H9 (cell line): ENCODE measurements around the gene GALNT2. TPM values are rescaled to one million over a fixed set of nuclear protein-coding genes. Genes with fewer than 3 reads are reported as not detected.

Source experiments
- DNase-seq: peaks from one replicate; pipeline ENCODE4 v3.0.0-alpha.2; 2017
- H2AFZ ChIP-seq: one replicate; pipeline ENCODE4 v1.6.1; 2013; ENCODE audit warnings: mild to moderate bottlenecking, low read length, control low read depth, moderate library complexity
- H2AK5ac ChIP-seq: 2 replicates; pipeline ENCODE4 v1.6.1; 2013; ENCODE audit warnings: low read length, control low read depth, mixed read lengths; ENCODE audit not compliant: insufficient read length
- H2BK120ac ChIP-seq: one replicate; pipeline ENCODE4 v1.6.1; 2013; ENCODE audit warnings: low read depth, mild to moderate bottlenecking, low read length, control low read depth, inconsistent platforms; ENCODE audit not compliant: poor library complexity, severe bottlenecking
- H2BK12ac ChIP-seq: 2 replicates; pipeline ENCODE4 v1.6.1; 2013; ENCODE audit warnings: low read length, control low read depth, mixed read lengths, low read depth; ENCODE audit not compliant: insufficient read length
- H2BK15ac ChIP-seq: 2 replicates; pipeline ENCODE4 v1.6.1; 2013; ENCODE audit warnings: low read depth, low read length, control low read depth
- H2BK20ac ChIP-seq: one replicate; pipeline ENCODE4 v1.6.1; 2013; ENCODE audit warnings: low read depth, mild to moderate bottlenecking, low read length, control low read depth, inconsistent platforms; ENCODE audit not compliant: poor library complexity, severe bottlenecking
- H2BK5ac ChIP-seq: 2 replicates; pipeline ENCODE4 v1.6.1; 2013; ENCODE audit warnings: low read length, control low read depth, mixed read lengths; ENCODE audit not compliant: insufficient read length
- H3K14ac ChIP-seq: 2 replicates; pipeline ENCODE4 v1.6.1; 2013; ENCODE audit warnings: low read length, control low read depth; ENCODE audit not compliant: insufficient read depth
- H3K18ac ChIP-seq: 2 replicates; pipeline ENCODE4 v1.6.1; 2013; ENCODE audit warnings: low read depth, mild to moderate bottlenecking, mixed read lengths, low read length, control low read depth; ENCODE audit not compliant: insufficient read length
- H3K23ac ChIP-seq: 2 replicates; pipeline ENCODE4 v1.6.1; 2013; ENCODE audit warnings: low read length, control low read depth, mixed read lengths, low read depth; ENCODE audit not compliant: insufficient read length
- H3K23me2 ChIP-seq: 2 replicates; pipeline ENCODE4 v1.6.1; 2013; ENCODE audit warnings: low read depth, mild to moderate bottlenecking, mixed read lengths, low read length, control low read depth; ENCODE audit not compliant: insufficient read length, poor library complexity, severe bottlenecking
- H3K27ac ChIP-seq: 2 replicates; pipeline ENCODE4 v1.5.1; 2013; ENCODE audit warnings: low read length, control low read depth, mixed read lengths, low read depth; ENCODE audit not compliant: insufficient read length
- H3K27me3 ChIP-seq: 2 replicates; pipeline ENCODE4 v1.6.1; 2013; ENCODE audit warnings: low read length, control low read depth, inconsistent platforms; ENCODE audit not compliant: insufficient read depth
- H3K4ac ChIP-seq: 2 replicates; pipeline ENCODE4 v1.6.1; 2013; ENCODE audit warnings: low read depth, mild to moderate bottlenecking, control low read depth, inconsistent platforms, low read length, moderate library complexity
- H3K4me1 ChIP-seq: 2 replicates; pipeline ENCODE4 v1.6.1; 2013; ENCODE audit warnings: low read length, control low read depth, inconsistent platforms; ENCODE audit not compliant: insufficient read depth
- H3K4me2 ChIP-seq: 2 replicates; pipeline ENCODE4 v1.6.1; 2013; ENCODE audit warnings: low read length, control low read depth, mixed read lengths; ENCODE audit not compliant: insufficient read length, insufficient read depth
- H3K56ac ChIP-seq: 2 replicates; pipeline ENCODE4 v1.6.1; 2013; ENCODE audit warnings: low read depth, mild to moderate bottlenecking, mixed read lengths, low read length, control low read depth; ENCODE audit not compliant: insufficient read length
- H3K79me1 ChIP-seq: 2 replicates; pipeline ENCODE4 v1.6.1; 2013; ENCODE audit warnings: low read depth, mild to moderate bottlenecking, moderate library complexity, low read length, control low read depth, inconsistent platforms; ENCODE audit not compliant: insufficient read depth, poor library complexity, severe bottlenecking
- H3K79me2 ChIP-seq: 2 replicates; pipeline ENCODE4 v1.6.1; 2013; ENCODE audit warnings: low read length, control low read depth, inconsistent platforms; ENCODE audit not compliant: insufficient read depth
- H3K9ac ChIP-seq: 2 replicates; pipeline ENCODE4 v1.6.1; 2013; ENCODE audit warnings: low read length, control low read depth, mixed read lengths; ENCODE audit not compliant: insufficient read length; ENCODE audit errors: extremely low read depth
- H3K9me3 ChIP-seq: one replicate; pipeline ENCODE4 v1.6.1; 2013; ENCODE audit warnings: low read depth, low read length, inconsistent platforms; ENCODE audit not compliant: control insufficient read depth
- H3T11ph ChIP-seq: one replicate; pipeline ENCODE4 v1.6.1; 2013; ENCODE audit warnings: mild to moderate bottlenecking, low read length, control low read depth, inconsistent platforms
- H4K20me1 ChIP-seq: one replicate; pipeline ENCODE4 v1.6.1; 2013; ENCODE audit not compliant: control insufficient read depth, insufficient read length, insufficient read depth
- H4K5ac ChIP-seq: 2 replicates; pipeline ENCODE4 v1.6.1; 2013; ENCODE audit warnings: low read depth, mild to moderate bottlenecking, mixed read lengths, low read length, control low read depth; ENCODE audit not compliant: insufficient read length
- H4K8ac ChIP-seq: replicated peaks from 2 replicates; pipeline ENCODE4 v1.6.1; 2013; ENCODE audit warnings: low read length, control low read depth, mixed read lengths, low read depth; ENCODE audit not compliant: insufficient read length
- H4K91ac ChIP-seq: 2 replicates; pipeline ENCODE4 v1.6.1; 2013; ENCODE audit warnings: low read depth, mild to moderate bottlenecking, moderate library complexity, mixed read lengths, low read length, control low read depth; ENCODE audit not compliant: insufficient read length
- H3K27ac Mint-ChIP-seq, 3 experiments: 2 replicates in 2 of 3; 3 replicates in 1 of 3; pipeline ENCODE4 v1.8.0; 2020 to 2021; ENCODE audit warnings: mixed read lengths in 3 of 3, mild to moderate bottlenecking in 1 of 3, moderate library complexity in 1 of 3
- H3K27me3 Mint-ChIP-seq: 2 replicates; pipeline ENCODE4 v1.8.0; 2021; ENCODE audit warnings: low read depth, mild to moderate bottlenecking, moderate library complexity, mixed read lengths
- H3K36me3 Mint-ChIP-seq, 3 experiments: 2 replicates in 2 of 3; 3 replicates in 1 of 3; pipeline ENCODE4 v1.8.0; 2020 to 2021; ENCODE audit warnings: low read depth in 3 of 3, mixed read lengths in 3 of 3; ENCODE audit not compliant: insufficient read depth in 1 of 3
- H3K4me1 Mint-ChIP-seq, 2 experiments: 2 replicates each; pipeline ENCODE4 v1.8.0; 2020; ENCODE audit warnings: mixed read lengths in 2 of 2
- H3K4me3 Mint-ChIP-seq, 2 experiments: 2 replicates in 1 of 2; 3 replicates in 1 of 2; pipeline ENCODE4 v1.8.0; 2020 to 2021; ENCODE audit warnings: mild to moderate bottlenecking in 2 of 2, mixed read lengths in 2 of 2, moderate library complexity in 1 of 2
- H3K9me3 Mint-ChIP-seq, 2 experiments: 2 replicates in 1 of 2; 3 replicates in 1 of 2; pipeline ENCODE4 v1.8.0; 2020; ENCODE audit warnings: mild to moderate bottlenecking in 2 of 2, mixed read lengths in 2 of 2, moderate library complexity in 1 of 2
- CTCF ChIP-seq: fragments of 200-600 bp; sonication (generic); conservative IDR thresholded peaks from 3 replicates; pipeline ENCODE4 v1.8.0; 2021; ENCODE audit warnings: antibody characterized with exemption, mild to moderate bottlenecking
- whole genome bisulfite sequencing: extraction: QIAGEN DNeasy Blood & Tissue Kit; methylation state at CpG from one replicate; pipeline ENCODE4 v1.1.7; 2013; ENCODE audit warnings: missing lambda C conversion rate, low lambda C conversion rate, mixed read lengths; ENCODE audit not compliant: insufficient read length; ENCODE audit errors: extremely low coverage; 5-methylcytosine and 5-hydroxymethylcytosine counted together
- total RNA-seq: library from RNA; stranded (reverse); gene quantifications from 2 replicates; pipeline ENCODE4 v1.2.1, GENCODE V29; 2021

The GALNT2 gene
- total RNA-seq, 1 experiment from 2014 or later: 57.6 TPM

DNA sequence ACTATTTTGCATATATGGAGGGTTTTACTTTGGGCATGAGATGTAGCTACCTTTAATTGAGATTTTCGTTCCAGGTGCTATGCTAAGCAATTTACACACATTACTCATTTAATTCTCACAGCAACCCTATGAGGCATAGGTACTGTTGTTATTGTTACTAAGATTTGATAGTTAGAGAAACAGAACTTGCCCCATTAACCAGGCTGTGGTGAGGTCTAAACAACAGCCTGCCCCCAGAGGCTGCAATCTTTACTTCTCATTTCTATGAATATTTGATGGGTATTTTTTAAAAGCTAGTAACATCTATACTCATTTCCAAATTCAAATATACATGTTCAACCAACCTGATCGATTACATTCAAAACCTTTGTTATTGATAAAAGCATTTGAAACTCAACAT, 155.6 kb downstream of the GALNT2 start:
- H3K56ac ChIP-seq: no peak overlapping the region
- no peaks in the 10 kb centered on the region; the same call in 1 of the 2 replicates for H3K79me2 ChIP-seq
- TF ChIP-seq CTCF: no peak; the same call in 1 of the 3 replicates
- H4K91ac ChIP-seq: no peak overlapping the region
- no peaks in the 10 kb centered on the region for H3K9me3 ChIP-seq
- no peak overlapping the region for H2BK5ac ChIP-seq
- WGBS: no CpG with 5 or more reads among the region's 2 CpGs
- H3K4me3 Mint-ChIP-seq: no peak overlapping the region
- no peak overlapping the region for H3K27ac ChIP-seq
- H3K4me1 ChIP-seq: peaks cover 7% of the 10 kb centered on the region
- H2AFZ ChIP-seq: no peak overlapping the region
- no peaks in the 10 kb centered on the region for H3K9me3 Mint-ChIP-seq
- H3K79me1 ChIP-seq: no peaks in the 10 kb centered on the region
- H3K4me2 ChIP-seq: no peak overlapping the region
- H3K27ac Mint-ChIP-seq: no peak overlapping the region
- H3T11ph ChIP-seq: no peak overlapping the region
- no peak overlapping the region for H3K4ac ChIP-seq
- peaks cover 36 to 42% of the 10 kb centered on the region in 2 experiments for H3K4me1 Mint-ChIP-seq
- no peaks in the 10 kb centered on the region for H4K20me1 ChIP-seq
- no peak overlapping the region for H3K18ac ChIP-seq
- H2BK120ac ChIP-seq: no peak overlapping the region
- no peak overlapping the region for H2BK15ac ChIP-seq
- H2BK12ac ChIP-seq: no peak overlapping the region
- no peak overlapping the region for H2BK20ac ChIP-seq
- no peak for DNase-seq
- no peaks in the 10 kb centered on the region for H3K36me3 Mint-ChIP-seq
- no peaks in the 10 kb centered on the region for H3K27me3 Mint-ChIP-seq
- no peak overlapping the region for H3K14ac ChIP-seq
- H2AK5ac ChIP-seq: no peak overlapping the region
- H3K9ac ChIP-seq: no peak overlapping the region
- no peak overlapping the region for H4K8ac ChIP-seq
- H3K23ac ChIP-seq: no peak overlapping the region
- H3K27me3 ChIP-seq: no peaks in the 10 kb centered on the region
- H4K5ac ChIP-seq: no peak overlapping the region
- H3K23me2 ChIP-seq: no peaks in the 10 kb centered on the region
